Omental fat pad (tissue), 4 donors: ENCODE results near the gene ECI2. TPM values are rescaled to one million over a fixed set of nuclear protein-coding genes. Genes with fewer than 3 reads are reported as not detected.
"Not testable (repeated sequence)": the region's sequence is repeated elsewhere in the genome, so short reads cannot be mapped to it uniquely, and the experiment has no call there.

Source experiments
- ATAC-seq: fragments of 150-250 bp; one replicate; pipeline ENCODE4 v1.9.1; 2016; ENCODE audit warnings: mild to moderate bottlenecking, moderate library complexity; ENCODE audit not compliant: low FRiP score
- DNase-seq: peaks from one replicate; pipeline ENCODE4 v3.0.0-alpha.2; 2019; ENCODE audit warnings: low spot score
- total RNA-seq, 4 donors: library from RNA; depleted of rRNA; stranded (reverse); fragments of >200 nt; gene quantifications; one replicate each; pipeline ENCODE4 v1.1.0, GENCODE V29; 2016
- TF ChIP-seq, protein P1 (sequence below), 3 donors: fragments of 450-650 bp; IDR thresholded peaks; one replicate each; pipeline ENCODE4 v1.5.1; 2016 to 2017; ENCODE audit warnings: antibody characterized with exemption in 3 of 3, mild to moderate bottlenecking in 3 of 3, moderate library complexity in 2 of 3

Gene ECI2
- total RNA-seq, 4 donors from 2014 or later, result 48.8 to 82.2 (median 69.1) TPM

DNA sequence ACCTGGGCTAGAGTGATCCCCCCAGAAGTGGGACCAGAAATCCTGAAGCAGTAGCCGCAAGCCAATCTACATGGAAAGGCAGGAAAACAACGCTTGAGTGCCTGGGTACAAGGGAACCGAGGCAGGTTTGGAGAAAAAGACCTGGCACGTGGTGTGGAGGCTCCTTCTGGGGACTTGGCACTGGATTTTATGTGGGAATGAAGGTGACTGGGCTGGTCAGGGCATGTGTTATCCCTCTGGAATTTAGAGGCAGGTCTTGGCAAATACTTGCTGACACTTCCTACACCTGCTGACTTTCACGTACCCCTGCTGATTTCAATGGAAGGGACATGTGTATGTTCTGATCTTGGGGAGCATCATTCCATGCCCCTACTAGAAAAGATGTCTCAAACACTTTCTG lies 31.4 kb downstream of the ECI2 start:
- TF ChIP-seq, protein P1, sequence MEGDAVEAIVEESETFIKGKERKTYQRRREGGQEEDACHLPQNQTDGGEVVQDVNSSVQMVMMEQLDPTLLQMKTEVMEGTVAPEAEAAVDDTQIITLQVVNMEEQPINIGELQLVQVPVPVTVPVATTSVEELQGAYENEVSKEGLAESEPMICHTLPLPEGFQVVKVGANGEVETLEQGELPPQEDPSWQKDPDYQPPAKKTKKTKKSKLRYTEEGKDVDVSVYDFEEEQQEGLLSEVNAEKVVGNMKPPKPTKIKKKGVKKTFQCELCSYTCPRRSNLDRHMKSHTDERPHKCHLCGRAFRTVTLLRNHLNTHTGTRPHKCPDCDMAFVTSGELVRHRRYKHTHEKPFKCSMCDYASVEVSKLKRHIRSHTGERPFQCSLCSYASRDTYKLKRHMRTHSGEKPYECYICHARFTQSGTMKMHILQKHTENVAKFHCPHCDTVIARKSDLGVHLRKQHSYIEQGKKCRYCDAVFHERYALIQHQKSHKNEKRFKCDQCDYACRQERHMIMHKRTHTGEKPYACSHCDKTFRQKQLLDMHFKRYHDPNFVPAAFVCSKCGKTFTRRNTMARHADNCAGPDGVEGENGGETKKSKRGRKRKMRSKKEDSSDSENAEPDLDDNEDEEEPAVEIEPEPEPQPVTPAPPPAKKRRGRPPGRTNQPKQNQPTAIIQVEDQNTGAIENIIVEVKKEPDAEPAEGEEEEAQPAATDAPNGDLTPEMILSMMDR (IDR thresholded peaks at IDR 0.05), result no peak
- ATAC-seq (no peak), DNase-seq (no peak)

DNA sequence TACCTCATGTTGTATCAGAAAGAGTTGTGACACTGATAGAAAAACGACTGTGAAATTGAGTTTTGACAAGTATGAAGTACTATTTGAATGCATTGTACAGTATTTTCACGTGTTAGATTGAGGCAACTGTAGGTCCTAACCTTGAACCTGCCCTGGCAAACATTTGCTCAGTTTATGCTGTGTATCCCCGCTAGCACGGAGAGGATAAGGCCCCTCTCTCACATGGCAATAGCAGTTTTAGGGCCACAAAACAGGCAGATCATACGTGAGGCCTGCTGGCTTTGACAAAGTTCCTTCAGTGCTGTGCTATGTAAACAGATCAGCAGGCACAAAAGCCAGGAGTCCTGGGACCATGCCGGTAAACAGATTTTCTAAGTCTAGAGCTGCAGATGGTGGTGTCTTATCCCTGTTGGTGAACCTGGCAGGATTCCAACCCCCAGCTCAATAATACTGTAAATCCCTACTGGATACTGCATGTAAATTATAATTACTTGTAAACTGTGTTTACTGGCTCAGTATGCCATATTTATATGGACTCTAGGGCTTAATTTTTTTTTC lies 32.6 kb downstream of the ECI2 start:
- no peak for DNase-seq
- ATAC-seq, result no peak
- TF ChIP-seq, protein P1 (IDR thresholded peaks at IDR 0.05), result no peak

DNA sequence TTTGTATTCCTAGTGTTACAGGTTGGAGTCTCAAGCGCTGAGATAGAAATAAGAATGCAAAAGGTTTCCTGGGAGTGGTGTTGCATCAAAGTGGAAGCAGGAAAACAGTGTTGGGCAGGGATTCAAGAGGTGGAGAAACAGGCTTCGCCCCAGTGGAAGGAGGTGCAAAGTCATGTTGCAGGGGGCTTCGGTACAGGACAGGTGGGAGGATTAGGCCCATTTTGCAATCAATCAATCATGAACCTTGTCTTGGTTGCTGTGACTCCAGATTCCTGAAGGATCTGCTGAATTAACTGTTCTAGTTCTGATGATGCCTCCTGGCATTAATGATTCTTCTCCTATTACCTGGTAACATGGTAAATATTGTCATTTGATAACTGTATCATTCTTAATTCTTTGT lies 34.1 kb downstream of the ECI2 start:
- TF ChIP-seq, protein P1 (IDR thresholded peaks at IDR 0.05), result no peak
- ATAC-seq, result no peak

DNA sequence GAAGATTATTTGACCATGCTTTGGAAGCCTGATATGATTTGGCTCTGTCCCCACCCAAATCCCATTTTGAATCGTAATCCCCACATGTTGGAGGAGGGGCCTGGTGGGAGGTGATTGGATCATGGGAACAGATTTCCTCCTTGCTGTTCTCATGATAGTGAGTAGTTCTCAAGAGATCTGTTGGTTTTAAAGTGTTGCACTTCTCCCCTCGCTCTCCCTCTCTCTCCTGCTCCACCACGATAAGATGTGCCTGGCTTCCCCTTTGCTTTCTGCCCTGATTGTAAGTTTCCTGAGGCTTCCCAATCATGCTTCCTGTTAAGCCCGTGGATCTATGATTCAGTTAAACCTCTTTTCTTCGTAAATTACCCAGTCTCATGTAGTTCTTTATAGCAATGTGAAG lies 34.7 kb downstream of the ECI2 start:
- DNase-seq (no peak), ATAC-seq (no peak)
- TF ChIP-seq, protein P1 (IDR thresholded peaks at IDR 0.05), result no peak

More for the DNA sequence above, 34.1 kb downstream of the ECI2 start:
- DNase-seq, result no peak

DNA sequence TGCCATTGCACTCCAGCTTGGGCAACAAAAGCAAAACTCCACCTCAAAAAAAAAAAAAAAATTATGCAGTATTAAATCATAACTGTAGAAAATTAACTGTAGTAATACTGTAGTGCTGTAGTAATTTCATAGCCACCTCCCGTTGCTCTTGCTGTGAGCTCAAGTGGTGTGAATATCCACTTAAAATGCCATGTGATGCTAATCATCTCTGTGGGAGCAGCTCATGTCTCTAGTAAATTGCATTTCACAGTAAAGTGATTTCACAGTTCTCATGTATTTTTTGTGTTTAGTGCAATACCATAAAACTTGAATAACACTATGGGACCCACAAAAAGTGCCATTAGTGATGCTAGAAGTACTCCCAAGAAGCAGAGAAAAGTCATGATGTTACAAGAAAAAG lies 42.1 kb downstream of the ECI2 start:
- ATAC-seq (no peak), DNase-seq (no peak)
- TF ChIP-seq, protein P1 (IDR thresholded peaks at IDR 0.05), result no peak

DNA sequence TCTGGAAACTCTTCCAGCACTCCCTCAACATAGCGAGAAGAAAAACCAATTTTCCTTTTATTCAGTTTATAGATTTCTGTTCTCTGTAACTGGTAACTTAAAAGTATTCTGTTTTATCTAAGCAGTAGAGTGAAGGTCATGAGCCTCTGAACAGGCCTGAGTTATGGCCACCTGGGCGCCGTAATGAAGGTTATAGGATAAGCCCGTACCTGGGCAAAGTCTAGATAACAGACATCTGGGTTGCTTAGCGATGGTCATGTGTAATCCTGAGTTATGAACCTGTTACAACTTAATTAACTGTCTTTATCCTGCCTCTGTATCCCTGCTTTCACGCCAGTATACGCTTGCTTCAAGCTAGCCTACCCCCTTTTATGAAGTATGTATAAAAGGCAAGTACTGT lies 43.4 kb downstream of the ECI2 start:
- TF ChIP-seq, protein P1 (IDR thresholded peaks at IDR 0.05), result no peak
- DNase-seq (no peak), ATAC-seq (no peak)

DNA sequence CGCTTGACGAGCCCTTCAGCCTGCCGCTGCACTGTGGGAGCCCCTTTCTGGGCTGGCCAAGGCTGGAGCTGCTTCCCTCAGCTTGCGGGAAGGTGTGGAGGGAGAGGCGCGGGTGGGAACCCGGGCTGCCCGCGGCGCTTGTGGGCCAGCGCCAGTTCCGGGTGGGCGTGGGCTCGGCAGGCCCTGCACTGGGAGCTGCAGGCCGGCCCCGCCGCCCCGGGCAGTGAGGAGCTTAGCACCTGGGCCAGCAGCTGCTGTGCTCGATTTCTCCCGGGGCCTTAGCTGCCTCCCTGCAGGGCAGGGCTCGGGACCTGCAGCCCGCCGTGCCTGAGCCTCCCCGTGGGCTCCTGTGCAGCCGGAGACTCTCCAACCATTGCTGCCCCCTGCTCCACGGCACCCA lies 45.3 kb downstream of the ECI2 start:
- not testable (repeated sequence) for DNase-seq, ATAC-seq

DNA sequence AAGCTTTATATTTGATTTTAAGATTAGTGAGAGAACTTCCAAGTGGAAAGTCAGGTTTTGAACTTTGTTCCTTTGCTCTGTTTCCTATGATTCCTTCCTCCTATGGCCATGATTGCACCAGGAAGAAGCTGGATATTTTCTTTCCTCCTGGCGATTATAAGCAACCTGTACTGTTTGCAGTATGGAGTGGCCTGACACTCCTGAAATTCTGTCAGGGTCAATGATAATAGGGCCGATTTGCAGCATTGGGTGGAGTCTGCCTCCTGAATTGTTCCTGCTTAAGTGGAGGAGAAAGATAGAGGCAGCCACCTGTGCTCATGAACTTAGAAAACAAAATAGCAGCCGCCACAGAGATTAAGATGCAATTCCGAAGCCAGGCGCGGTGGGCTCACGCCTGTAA lies 46.7 kb downstream of the ECI2 start:
- DNase-seq, result no peak
- ATAC-seq, result no peak
- TF ChIP-seq, protein P1 (IDR thresholded peaks at IDR 0.05), result no peak
